Activated gamma-delta T cell (primary cell): ENCODE measurements around the gene KRTAP10-5.

Experiments used
- DNase-seq: peaks from one replicate; lab custom pipeline; 2025; lab: John Stamatoyannopoulos, UW

The KRTAP10-5 gene

DNA sequence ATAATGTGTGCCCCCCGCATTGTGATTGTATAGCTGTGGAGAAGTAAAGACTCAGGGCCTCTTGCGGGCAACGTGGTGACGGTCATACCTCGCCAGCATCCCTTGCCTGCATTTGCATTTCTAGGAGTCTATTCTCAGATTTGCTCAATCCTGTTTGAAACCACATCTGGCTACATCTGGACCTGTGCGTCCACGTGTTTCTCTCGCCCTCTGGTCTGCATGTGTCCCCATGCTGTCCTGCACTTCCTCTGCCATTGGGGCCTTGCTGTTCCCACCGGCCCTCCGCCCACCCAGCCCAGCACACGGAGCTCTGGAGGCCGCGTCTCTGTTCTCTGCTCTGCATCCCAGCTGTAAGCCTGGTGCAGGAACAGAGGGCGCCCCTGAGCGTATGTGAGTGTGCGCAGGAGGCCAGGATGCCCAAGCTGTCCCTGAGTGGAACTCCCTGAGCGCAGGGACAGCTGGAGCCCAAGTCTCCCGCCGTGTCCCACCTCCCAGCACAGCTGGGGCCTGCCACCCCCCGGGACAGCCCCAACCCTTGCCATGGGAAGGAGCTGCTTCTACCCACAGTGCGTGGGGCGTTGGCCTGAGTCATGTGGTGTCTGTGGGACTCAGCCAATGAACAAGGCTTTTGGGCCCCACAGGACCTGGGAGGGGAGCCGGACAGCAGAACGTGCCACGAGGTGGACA lies 30.7 kb downstream of the KRTAP10-5 start:
- DNase-seq: no peak

DNA sequence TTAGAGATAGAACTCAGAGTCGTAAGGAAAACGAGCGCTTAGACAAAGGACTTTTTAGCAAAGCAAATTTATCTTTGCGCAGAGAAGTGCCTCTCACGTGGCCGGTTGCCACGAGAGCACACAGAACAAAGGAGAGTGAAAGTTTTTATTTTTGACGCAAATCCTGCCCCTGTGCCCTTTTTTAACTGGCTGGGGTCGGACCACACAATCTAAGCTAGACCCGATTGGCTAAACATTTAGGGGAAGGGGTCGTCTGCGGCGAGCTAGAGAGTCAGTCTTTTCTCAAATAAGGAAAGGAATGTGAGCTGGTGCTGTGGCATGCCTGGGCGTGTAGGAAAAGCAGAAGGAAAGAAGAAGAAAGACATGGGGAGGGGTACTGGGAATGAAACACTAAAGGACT lies 31.5 kb downstream of the KRTAP10-5 start:
- DNase-seq: no peak

GRCh38 chr21:44548381-44548780 lies 32.0 kb downstream of the KRTAP10-5 start:
- DNase-seq: no peak

- no peak for DNase-seq
Observed at GRCh38 chr21:44547656-44548331, 32.6 kb downstream of the KRTAP10-5 start.

DNA sequence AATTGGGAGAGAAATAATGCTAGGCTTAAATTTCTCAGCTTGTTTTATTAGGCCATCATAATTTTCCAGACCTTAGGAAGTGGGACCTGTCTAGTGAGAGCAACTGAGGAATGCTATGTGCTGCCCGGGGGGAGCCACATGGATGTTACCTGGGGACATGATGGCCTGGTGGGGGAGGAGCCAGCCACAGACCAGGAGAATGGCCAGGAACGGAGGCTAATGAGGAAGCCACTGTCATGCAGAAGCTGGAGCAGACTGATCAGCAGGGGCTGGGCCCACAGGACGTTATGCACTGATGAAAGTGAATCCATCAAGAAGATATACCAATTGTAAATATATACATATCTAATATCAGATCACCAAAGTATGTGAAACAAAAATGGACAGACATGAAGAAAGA lies 35.8 kb downstream of the KRTAP10-5 start:
- no peak for DNase-seq

DNA sequence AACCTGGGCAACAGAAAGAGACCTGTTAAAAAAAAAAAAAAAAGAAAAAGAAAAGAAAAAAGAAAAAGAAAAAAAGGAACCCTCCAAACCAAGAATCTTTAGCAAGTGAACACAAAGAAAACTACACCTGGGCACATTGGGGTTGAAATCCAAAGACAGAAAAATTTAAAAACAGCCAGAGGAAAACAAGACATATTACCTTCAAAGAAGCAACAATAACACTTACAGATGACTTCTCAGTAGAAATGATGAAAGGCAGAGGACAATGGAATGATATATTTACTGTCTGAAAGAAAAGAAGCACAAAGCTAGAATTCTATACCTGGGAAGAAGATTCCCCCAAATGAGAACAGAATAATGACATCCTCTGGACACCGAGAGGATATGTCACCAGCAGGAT lies 37.7 kb downstream of the KRTAP10-5 start:
- DNase-seq: no peak

DNA sequence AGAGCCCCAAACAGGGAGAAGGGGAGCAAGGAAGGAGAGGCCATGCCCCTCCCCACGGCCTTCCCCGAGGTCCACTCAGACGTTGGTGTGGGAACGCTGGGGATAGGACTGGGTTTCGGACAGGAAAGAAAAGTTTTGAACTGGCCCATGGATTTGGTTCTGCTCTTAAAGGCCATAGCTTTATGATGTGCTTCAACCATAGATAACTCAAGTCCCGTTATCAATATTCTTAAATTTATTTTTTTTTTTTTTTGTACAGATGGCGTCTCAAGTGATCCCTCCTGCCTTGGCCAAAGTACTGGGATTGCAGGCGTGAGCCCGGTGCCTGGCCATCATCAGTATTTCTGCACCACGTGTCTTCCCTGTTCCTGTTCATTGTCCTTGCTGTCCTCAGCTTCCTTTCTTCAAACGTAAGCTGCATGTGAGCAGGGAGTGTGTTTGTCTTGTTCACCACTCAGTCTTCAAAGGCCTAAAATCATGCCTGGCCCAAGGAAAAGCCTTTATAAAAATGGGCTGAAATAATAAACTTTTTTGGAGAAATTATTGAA lies 39.6 kb downstream of the KRTAP10-5 start:
- DNase-seq: no peak

- DNase-seq: no peak
Observed at GRCh38 chr21:44539991-44540666, 40.3 kb downstream of the KRTAP10-5 start, which contains the start of gene KRTAP10-1. Gene KRTAP10-1, minus strand, starts transcription at chr21:44540195. Its CDS starts 45 bp downstream, at chr21:44540150.

GRCh38 chr21:44539046-44539445 lies 41.4 kb downstream of the KRTAP10-5 start:
- DNase-seq: no peak

DNA sequence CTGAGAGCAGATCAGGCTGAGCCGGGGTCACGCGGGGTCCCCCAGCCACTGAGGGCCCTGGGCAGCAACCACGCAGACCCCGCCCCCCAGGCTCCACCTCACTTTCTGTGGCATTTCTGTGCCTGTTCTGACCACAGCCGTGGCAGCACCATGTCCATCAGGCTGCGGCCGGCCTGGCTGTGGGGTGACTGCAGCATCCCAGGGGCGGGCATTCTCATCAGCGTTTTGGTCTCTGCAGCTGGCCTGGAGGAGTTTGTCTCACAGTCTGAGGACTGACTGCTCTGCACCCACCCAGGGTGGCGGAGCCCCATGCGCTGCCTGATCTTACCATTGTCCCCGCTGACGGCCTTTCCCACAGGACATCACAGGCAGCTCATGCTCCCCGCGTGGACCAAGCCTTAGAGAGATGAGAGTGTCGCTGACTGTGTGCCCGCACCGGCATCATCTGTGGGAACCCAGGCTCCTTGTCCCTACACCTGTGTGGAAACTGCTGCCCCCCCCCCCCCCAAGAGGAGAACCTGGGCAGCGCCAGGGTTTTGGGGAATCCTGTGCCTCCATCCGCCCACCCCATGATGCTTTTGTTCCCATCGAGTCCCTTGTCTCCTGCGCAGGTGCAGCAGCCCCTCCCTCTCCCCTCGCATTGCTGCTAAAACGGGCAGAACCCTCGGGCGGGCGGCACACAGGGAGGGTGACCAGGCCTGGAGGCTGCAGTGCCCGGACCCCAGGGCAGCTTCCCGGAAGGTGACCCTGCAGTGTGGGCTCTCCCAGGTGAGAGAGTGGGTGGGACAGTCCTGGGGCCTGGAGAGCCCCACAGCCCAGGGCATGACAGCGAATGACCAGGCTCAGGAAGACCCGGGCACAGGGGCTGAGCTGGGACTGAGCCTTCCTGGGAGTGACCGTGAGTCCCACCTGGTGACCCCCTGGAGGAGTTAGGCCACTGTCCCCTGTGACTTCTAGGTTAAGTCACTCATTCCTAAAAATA lies 42.2 kb downstream of the KRTAP10-5 start:
- no peak for DNase-seq

GRCh38 chr21:44535963-44536362 lies 44.4 kb downstream of the KRTAP10-5 start:
- DNase-seq: no peak

- no peak for DNase-seq
Observed at GRCh38 chr21:44534688-44535087, 45.7 kb downstream of the KRTAP10-5 start.

DNA sequence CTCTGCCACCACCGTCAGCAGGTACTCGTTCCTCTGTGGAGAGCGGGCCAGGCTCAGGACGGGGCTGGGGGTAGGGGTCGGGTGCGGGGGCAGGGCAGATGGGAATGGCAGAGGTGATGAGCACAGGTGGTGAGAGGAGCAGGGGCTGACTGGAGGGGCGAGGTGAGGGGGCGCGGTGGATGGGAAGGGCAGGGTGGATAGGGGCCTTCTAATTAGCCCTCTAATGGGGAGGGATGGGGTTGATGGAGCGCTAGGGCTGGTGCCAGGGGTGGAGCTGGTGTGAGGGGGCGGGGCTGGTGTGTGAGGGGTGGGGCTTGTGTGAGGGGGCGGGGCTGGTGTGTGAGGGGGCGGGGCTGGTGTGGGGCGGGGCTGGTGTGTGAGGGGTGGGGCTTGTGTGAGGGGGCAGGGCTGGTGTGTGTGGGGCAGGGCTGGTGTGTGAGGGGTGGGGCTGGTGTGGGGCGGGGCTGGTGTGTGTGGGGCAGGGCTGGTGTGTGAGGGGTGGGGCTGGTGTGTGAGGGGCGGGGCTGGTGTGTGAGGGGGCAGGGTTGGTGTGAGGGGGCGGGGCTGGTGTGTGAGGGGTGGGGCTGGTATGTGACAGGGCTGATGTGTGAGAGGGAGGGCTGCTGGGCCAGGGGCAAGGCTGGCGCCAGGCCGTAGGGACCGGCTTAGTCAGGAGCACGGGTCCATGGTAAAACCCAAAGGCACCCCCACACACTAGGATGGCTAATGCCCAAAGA lies 46.3 kb downstream of the KRTAP10-5 start:
- no peak for DNase-seq

DNA sequence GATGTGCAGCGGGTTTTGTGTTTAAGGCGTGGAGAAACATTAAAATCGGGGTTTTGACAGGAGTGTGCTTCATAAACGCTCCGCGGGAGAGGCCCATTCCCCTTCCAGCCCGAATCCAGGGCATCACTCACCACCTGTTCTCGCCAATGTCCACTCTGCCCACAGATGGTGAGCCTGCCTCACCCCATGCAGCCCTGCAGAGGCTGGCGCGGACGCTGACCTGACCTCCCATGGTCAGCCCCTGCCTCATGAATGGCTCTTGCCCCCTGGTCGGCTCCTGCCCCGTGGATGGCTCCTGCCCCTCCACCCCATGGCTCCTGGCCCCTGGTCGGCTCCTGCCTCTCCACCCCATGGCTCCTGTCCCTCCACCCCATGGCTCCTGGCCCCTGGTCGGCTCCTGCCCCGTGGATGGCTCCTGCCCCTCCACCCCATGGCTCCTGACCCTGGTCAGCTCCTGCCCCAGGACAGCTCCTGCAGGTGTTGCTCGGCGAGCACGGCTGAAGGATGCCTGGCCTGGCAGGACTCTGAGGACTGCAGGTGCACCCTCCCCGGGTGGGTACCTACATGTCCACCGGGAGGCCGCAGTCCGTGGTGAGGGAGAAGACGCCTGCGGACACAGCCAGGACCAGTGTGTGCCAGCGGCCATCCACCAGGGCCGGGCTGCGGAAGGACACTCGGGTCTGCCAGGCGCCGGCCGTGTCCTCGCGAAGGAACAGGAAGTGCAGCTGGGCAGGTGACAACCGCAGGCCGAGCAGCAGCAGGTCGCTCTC lies 47.1 kb downstream of the KRTAP10-5 start:
- DNase-seq: no peak

DNA sequence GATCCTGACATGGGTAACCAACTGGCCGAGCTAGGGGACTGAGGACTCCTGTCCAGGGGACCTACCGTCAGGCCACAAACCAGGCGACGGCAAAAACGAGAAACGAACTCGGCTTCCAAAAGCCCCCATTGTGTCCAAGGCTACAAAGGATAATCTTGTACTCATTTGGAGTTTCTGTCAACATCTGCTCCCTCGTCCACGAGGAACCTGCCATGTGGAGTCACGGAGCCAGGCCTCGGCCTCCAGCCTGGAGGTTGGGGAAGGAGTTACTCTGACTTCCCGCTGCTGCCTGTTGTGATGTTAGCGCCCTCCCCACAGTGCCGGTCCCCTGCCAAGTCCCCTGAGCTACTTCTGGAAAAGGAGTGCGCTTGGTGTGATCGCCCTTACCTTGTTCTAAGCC lies 47.7 kb downstream of the KRTAP10-5 start:
- DNase-seq: no peak

DNA sequence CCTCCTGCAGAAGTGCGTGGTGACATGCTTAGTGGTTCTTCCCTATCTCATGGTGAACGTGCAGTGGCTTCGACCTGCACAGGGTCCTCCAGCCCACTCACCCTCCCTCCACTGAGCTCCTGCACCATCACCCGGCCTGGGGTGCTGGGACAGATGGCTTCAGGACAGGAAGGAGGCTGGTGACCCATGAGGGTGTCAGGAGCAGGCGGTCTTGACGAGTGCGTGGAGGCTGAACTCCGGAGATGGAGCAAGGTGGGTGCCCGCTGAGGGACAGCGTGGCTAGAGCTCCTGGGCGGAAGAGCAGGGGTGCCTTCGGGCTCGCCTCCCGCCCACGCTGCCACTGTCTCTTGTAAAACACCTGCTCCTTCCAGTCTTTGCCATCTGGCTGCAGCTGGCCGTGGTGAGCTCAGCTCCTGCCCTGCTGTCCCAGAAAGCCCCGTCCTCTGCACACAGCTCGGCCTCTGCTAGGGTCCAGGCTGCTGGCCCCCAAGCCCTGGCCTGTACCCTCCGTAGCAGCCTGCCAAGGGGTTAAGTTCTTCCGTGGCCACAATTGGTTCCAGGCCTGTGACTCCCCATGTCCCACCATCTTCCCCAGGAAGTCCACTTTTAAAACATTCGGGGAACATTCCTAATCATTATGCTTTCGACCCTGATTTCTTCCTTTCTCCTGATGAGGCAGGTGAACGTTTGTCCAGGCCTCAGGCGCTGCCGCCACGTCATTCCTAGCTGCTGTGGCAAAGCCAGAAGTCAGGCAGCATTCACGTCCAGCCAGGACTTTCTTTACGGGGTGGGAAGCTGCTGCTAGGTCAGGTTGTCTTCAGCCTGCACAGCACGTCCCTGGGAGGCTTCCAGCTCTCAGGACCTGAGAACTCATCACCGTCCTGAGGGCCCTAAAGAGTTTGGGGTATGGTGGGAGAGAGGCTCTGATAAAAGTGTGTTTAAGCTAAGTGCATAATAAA lies 48.5 kb downstream of the KRTAP10-5 start:
- DNase-seq: no peak

DNA sequence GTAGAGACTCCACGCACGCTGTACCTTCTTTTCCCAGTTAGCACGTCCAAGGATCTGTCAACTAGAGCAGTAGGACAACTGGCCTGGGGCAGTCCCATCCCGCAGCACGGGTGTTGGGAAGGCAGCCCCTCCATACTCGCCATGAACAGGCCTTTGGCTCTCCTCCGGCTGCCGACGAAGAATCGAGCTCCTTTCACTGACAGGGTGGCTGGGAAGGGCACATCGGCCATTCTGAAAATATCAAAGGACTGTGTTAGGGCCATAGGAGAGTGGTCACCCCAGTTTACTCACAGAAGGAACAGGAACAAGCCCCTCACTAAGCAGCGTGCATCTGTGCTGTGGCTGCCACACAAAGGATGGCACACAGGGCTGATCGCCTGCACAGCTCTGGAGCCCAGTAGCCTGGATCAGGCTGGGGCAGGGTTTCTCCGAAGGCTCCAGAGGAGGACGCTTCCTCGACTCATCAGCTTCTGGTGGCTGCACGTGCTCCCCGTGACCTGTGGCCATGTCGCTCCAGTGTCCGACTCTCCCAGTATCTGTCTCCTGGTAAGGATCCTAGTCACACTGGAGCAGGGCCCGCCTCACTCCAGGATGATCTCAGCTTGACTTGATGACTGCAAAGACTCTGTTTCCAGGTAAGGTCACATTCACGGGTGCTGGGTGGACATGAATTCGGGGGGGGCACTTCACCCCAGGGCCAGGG lies 49.4 kb downstream of the KRTAP10-5 start:
- no peak for DNase-seq

DNA sequence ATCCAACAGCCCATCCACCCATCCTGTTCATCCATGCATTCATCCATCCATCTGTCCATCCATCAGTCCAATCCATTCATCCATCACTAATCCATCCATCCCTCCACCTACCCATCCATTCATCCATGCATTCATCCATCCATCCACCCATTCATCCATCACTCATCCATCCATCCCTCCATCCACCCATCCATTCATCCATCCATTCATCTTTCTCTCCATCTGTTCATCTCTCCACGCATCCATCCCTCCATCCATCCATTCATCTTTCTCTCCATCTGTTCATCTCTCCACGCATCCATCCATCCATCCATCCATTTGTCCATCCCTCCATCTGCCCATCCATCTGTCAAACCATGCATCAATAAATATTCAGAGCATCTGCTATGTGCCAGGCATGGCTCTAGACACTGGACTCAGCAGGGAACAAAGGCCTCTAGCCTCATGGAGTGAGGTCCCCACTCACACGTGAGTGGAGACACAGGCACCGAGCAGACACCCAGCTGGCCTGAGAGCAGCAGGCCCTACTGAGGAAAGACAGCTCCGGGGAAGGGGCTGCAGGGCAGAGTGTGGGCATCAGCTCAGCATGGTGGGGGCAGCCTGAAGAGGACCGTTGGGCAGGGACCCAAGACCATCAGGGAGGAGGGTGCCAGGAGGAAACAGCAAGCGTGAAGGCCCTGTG lies 50.0 kb downstream of the KRTAP10-5 start:
- no peak for DNase-seq
